Prostate gland (tissue), 2 donors: ENCODE data around the gene PHTF2.

ENCODE experiments used
- POLR2A ChIP-seq: fragments of 450-650 bp; IDR thresholded peaks from one replicate; pipeline ENCODE4 v1.6.1; 2016; ENCODE audit warnings: antibody characterized with exemption, mild to moderate bottlenecking
- POLR2AphosphoS5 ChIP-seq: sonication (generic); formaldehyde crosslinking; IDR thresholded peaks from one replicate; pipeline ENCODE4 v1.6.1; 2017; ENCODE audit warnings: antibody characterized with exemption
- TF ChIP-seq, protein P1 (sequence below), 4 experiments: fragments of 200-600 bp in 2 of 4; fragments of 450-650 bp in 2 of 4; sonication (generic) in 2 of 4; IDR thresholded peaks; 1 replicate in 3 of 4; 2 replicates in 1 of 4; pipeline ENCODE4 v1.5.1; 2016 to 2019; ENCODE audit warnings: antibody characterized with exemption in 4 of 4, mild to moderate bottlenecking in 2 of 4, moderate library complexity in 2 of 4

DNA sequence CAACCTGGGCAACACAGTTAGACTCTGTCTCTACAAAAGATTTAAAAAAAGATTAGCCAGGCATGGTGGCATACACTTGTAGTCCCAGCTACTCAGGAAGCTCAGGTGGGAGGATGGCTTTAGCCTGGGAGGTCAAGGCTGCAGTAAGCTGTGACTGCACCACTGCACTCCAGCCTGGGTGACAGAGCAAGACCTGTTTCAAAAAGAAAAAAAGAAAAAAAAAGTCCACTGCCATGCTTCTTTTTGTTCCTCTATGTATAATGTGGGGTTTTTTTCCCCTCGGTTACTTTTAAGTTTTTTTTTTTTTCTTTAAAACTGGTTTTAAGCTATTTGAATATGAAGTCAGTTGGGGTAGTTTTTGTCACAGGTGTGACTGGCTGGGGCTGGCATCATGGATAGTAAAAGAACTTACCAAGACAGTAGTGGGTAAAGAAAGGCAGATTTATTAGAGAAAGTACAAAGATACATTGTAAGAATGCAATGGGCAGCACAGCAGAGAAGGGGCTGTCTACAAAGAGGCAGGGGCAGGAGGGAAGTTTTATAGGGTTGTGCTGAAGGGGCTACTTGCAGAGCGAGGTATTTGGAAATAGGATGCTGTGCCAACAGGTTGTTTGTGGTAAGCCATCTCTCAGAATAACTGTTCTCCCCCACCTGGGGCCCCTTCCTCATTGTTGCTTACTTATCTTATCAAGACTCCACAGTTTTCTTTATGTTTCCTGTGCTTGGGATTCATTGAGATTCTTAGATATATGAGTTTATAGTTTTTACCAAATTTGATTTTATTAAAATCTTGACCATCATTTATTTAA lies 177.3 kb downstream of the PHTF2 start:
- TF ChIP-seq, protein P1, sequence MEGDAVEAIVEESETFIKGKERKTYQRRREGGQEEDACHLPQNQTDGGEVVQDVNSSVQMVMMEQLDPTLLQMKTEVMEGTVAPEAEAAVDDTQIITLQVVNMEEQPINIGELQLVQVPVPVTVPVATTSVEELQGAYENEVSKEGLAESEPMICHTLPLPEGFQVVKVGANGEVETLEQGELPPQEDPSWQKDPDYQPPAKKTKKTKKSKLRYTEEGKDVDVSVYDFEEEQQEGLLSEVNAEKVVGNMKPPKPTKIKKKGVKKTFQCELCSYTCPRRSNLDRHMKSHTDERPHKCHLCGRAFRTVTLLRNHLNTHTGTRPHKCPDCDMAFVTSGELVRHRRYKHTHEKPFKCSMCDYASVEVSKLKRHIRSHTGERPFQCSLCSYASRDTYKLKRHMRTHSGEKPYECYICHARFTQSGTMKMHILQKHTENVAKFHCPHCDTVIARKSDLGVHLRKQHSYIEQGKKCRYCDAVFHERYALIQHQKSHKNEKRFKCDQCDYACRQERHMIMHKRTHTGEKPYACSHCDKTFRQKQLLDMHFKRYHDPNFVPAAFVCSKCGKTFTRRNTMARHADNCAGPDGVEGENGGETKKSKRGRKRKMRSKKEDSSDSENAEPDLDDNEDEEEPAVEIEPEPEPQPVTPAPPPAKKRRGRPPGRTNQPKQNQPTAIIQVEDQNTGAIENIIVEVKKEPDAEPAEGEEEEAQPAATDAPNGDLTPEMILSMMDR (IDR thresholded peaks at IDR 0.05) = no peak
- TF ChIP-seq POLR2A (no peak), POLR2AphosphoS5 (no peak)
